Measurements from ENCODE around the gene ADSL. TPM values are rescaled to one million over a fixed set of nuclear protein-coding genes. Genes with fewer than 3 reads are reported as not detected.

The ADSL gene
- total RNA-seq, 1 experiment from 2014 or later: 201 TPM

Other genes with a start within 250 kb of the ADSL start
- 10.5 and 16.6 TPM in 2 replicates for gene TNRC6B, start 168.6 kb upstream of the ADSL start, total RNA-seq (2014; rRNA removed; shearing (Covaris generic))
- gene SGSM3, start 24.1 kb downstream of the ADSL start, total RNA-seq (2014; rRNA removed; shearing (Covaris generic)): 39.6 and 45.3 TPM in 2 replicates

Measured in SJSA1 (cell line).